ENCODE measurements around the gene AMHR2.
A peak's percentile ranks its signal among the peaks of the same experiment; 100 is the strongest.
"Not testable (repeated sequence)": the region's sequence is repeated elsewhere in the genome, so short reads cannot be mapped to it uniquely, and the experiment has no call there.

Gene AMHR2

GRCh38 chr12:53415752-53416389 lies 7.8 kb upstream of the AMHR2 start:
- not testable (repeated sequence) for DNase-seq

GRCh38 chr12:53417291-53417816 lies 6.3 kb upstream of the AMHR2 start:
- not testable (repeated sequence) for DNase-seq

GRCh38 chr12:53418221-53418620 lies 5.4 kb upstream of the AMHR2 start:
- DNase-seq = no peak

- no peak for DNase-seq
Measured at GRCh38 chr12:53419756-53420155, 3.9 kb upstream of the AMHR2 start.

GRCh38 chr12:53422247-53422646 lies 1.4 kb upstream of the AMHR2 start:
- DNase-seq = not testable (repeated sequence)

GRCh38 chr12:53424626-53425514 lies 1.2 kb downstream of the AMHR2 start:
- no peak for DNase-seq

GRCh38 chr12:53425515-53426150 lies 2.0 kb downstream of the AMHR2 start:
- no peak for DNase-seq

GRCh38 chr12:53427905-53428594 lies 4.4 kb downstream of the AMHR2 start:
- no peak for DNase-seq

- DNase-seq = no peak
Measured at GRCh38 chr12:53428741-53429140, 5.1 kb downstream of the AMHR2 start.

- DNase-seq = no peak
Measured at GRCh38 chr12:53430116-53430515, 6.5 kb downstream of the AMHR2 start.

- DNase-seq = peak; percentile 23 to 38
Measured at GRCh38 chr12:53431187-53431586, 7.5 kb downstream of the AMHR2 start.

GRCh38 chr12:53435326-53435725 lies 11.7 kb downstream of the AMHR2 start:
- not testable (repeated sequence) for DNase-seq

- DNase-seq = not testable (repeated sequence)
Measured at GRCh38 chr12:53439582-53439981, 15.9 kb downstream of the AMHR2 start.

GRCh38 chr12:53441040-53441833 lies 17.6 kb downstream of the AMHR2 start, which contains the start of gene PRR13:
Gene PRR13, plus strand, starts transcription at chr12:53441734. Its CDS starts 981 bp downstream, at chr12:53442715.
- DNase-seq = peak; percentile 99

GRCh38 chr12:53443955-53444354 lies 20.3 kb downstream of the AMHR2 start:
- DNase-seq = no peak

- DNase-seq = not testable (repeated sequence)
Measured at GRCh38 chr12:53444593-53445325, 21.1 kb downstream of the AMHR2 start.

GRCh38 chr12:53450936-53451335 lies 27.3 kb downstream of the AMHR2 start:
- DNase-seq = no peak

GRCh38 chr12:53451661-53452158 lies 28.1 kb downstream of the AMHR2 start, which contains the start of gene PCBP2:
Gene PCBP2, plus strand, starts transcription at chr12:53452102. Its CDS starts 2,699 bp downstream, at chr12:53454801.
- DNase-seq = peak; percentile 99

- peak; percentile 27 to 67 for DNase-seq
Measured at GRCh38 chr12:53452159-53453077, 28.8 kb downstream of the AMHR2 start.

Data from SHP77 (cell line).